CD4-positive, alpha-beta T cell (primary cell): ENCODE data around the gene LANCL2. TPM values are rescaled to one million over a fixed set of nuclear protein-coding genes. Genes with fewer than 3 reads are reported as not detected.

Experiments used
- ATAC-seq: fragments of 200-7000 bp; cut with Tn5 transposase; one replicate; pipeline ENCODE4 v1.10.0; 2022; ENCODE audit warnings: mild to moderate bottlenecking; ENCODE audit not compliant: poor library complexity
- CTCF ChIA-PET: fragments of 350-600 bp; sonication (Branson Sonifier 250); formaldehyde crosslinking; loops from one replicate; lab custom pipeline; 2021; ENCODE audit warnings: antibody characterized with exemption, inconsistent platforms; lab: Charles Lee
- POLR2A ChIA-PET: fragments of 350-600 bp; sonication (Branson Sonifier 250); formaldehyde crosslinking; loops from one replicate; lab custom pipeline; 2021; ENCODE audit warnings: antibody characterized with exemption, inconsistent platforms; lab: Charles Lee
- DNase-seq, 14 experiments: peaks; one replicate each; pipeline ENCODE4 v3.0.0-alpha.2; 2013 to 2020; ENCODE audit warnings: mixed read lengths in 2 of 14
- H3K27ac ChIP-seq, 2 donors: one replicate each; pipeline versions ENCODE4 v1.5.1 to v1.7.0; 2013; ENCODE audit warnings: low read length in 2 of 2, low read depth in 1 of 2, mild to moderate bottlenecking in 1 of 2
- H3K27me3 ChIP-seq, 2 experiments: 1 replicate in 1 of 2; 2 replicates in 1 of 2; pipeline versions ENCODE4 v1.6.1 to v1.7.0; 2013; ENCODE audit warnings: low read length in 2 of 2, control low read depth in 1 of 2, mild to moderate bottlenecking in 1 of 2, moderate library complexity in 1 of 2; ENCODE audit not compliant: insufficient read depth in 2 of 2, control insufficient read depth in 1 of 2
- H3K36me3 ChIP-seq: one replicate; pipeline ENCODE4 v1.6.1; 2013; ENCODE audit warnings: low read length, control low read depth; ENCODE audit not compliant: insufficient read depth
- H3K4me1 ChIP-seq: one replicate; pipeline ENCODE4 v1.6.1; 2013; ENCODE audit warnings: low read length, control low read depth; ENCODE audit not compliant: insufficient read depth
- H3K4me3 ChIP-seq: one replicate; pipeline ENCODE4 v1.5.1; 2013; ENCODE audit warnings: mild to moderate bottlenecking, low read length, moderate library complexity
- H3K9me3 ChIP-seq, 2 experiments: 1 replicate in 1 of 2; 2 replicates in 1 of 2; pipeline versions ENCODE4 v1.6.1 to v1.7.0; 2013; ENCODE audit warnings: low read length in 2 of 2, mild to moderate bottlenecking in 2 of 2, control low read depth in 1 of 2, moderate library complexity in 1 of 2; ENCODE audit not compliant: control insufficient read depth in 1 of 2, insufficient read depth in 1 of 2
- H3K27ac Mint-ChIP-seq: one replicate; pipeline ENCODE4 v1.8.0; 2020; ENCODE audit warnings: mixed read lengths
- H3K27me3 Mint-ChIP-seq: one replicate; pipeline ENCODE4 v1.8.0; 2021; ENCODE audit warnings: mixed read lengths
- H3K36me3 Mint-ChIP-seq: one replicate; pipeline ENCODE4 v1.8.0; 2021; ENCODE audit warnings: low read depth, mixed read lengths
- H3K4me1 Mint-ChIP-seq: one replicate; pipeline ENCODE4 v1.8.0; 2021; ENCODE audit warnings: low read depth, mixed read lengths
- H3K4me3 Mint-ChIP-seq: one replicate; pipeline ENCODE4 v1.8.0; 2020; ENCODE audit warnings: mild to moderate bottlenecking, mixed read lengths
- H3K9me3 Mint-ChIP-seq: one replicate; pipeline ENCODE4 v1.8.0; 2020; ENCODE audit warnings: mixed read lengths
- CTCF ChIP-seq: fragments of 200-600 bp; IDR thresholded peaks from one replicate; pipeline ENCODE4 v1.8.0; 2022; ENCODE audit warnings: antibody characterized with exemption, mild to moderate bottlenecking
- intact Hi-C, 2 experiments: fragments of 100-400 bp; cut with DNase I in 1 of 2; cut with micrococcal nuclease in 1 of 2; formaldehyde crosslinking; loops; one replicate each; pipeline versions ENCODE4 v1.15.1 to v1.9.0; 2023 to 2025; cut with DNase I, micrococcal nuclease
- total RNA-seq, 174 experiments: library from RNA in 2 of 174; stranded (reverse) in 2 of 174; gene quantifications; one replicate each; pipeline ENCODE4 v1.2.3 and lab custom pipeline; 2021 to 2026

LANCL2 gene
- total RNA-seq, 2 experiments from 2014 or later: 7.1 to 9.0 TPM

GRCh38 chr7:55420530-55420929 lies 55.4 kb downstream of the LANCL2 start:
- CTCF ChIA-PET: interaction anchor here (0.7 kb wide), 1 partner anchor 736 kb away, joined by 3 read pairs; no protein-coding TSS in a partner anchor

GRCh38 chr7:55423277-55423711 lies 58.2 kb downstream of the LANCL2 start:
- H3K36me3 ChIP-seq: peaks cover 12% of the 10 kb centered on the region
- Mint-ChIP-seq H3K36me3 (peaks cover 24% of the 10 kb centered on the region), H3K27ac (no peak overlapping the region), H3K4me1 (no peaks in the 10 kb centered on the region), H3K4me3 (no peak overlapping the region), H3K27me3 (no peaks in the 10 kb centered on the region), H3K9me3 (no peaks in the 10 kb centered on the region)
- no peak for DNase-seq
- no peaks in the 10 kb centered on the region for H3K9me3 ChIP-seq
- POLR2A ChIA-PET: no interaction called here
- TF ChIP-seq CTCF: no peak
- no peaks in the 10 kb centered on the region for H3K4me1 ChIP-seq
- intact Hi-C loops: no loop called here
- no peak overlapping the region for H3K4me3 ChIP-seq
- CTCF ChIA-PET: interaction anchor here (2.1 kb wide), 1 partner anchor 8 kb away, joined by 5 read pairs; no protein-coding TSS in a partner anchor
- no peak for ATAC-seq
- H3K27me3 ChIP-seq: no peaks in the 10 kb centered on the region
- H3K27ac ChIP-seq: no peak overlapping the region

More at GRCh38 chr7:55420530-55420929, 55.4 kb downstream of the LANCL2 start:
- Mint-ChIP-seq H3K27me3 (no peaks in the 10 kb centered on the region), H3K4me1 (no peaks in the 10 kb centered on the region), H3K4me3 (no peak overlapping the region), H3K36me3 (peaks cover 15% of the 10 kb centered on the region), H3K9me3 (no peaks in the 10 kb centered on the region), H3K27ac (no peak overlapping the region)
- Histone ChIP-seq H3K4me1 (no peaks in the 10 kb centered on the region), H3K27me3 (no peaks in the 10 kb centered on the region), H3K4me3 (no peak overlapping the region), H3K9me3 (no peaks in the 10 kb centered on the region), H3K36me3 (peaks cover 8% of the 10 kb centered on the region), H3K27ac (no peak overlapping the region)
- intact Hi-C loops: no loop called here
- no peak for DNase-seq
- ATAC-seq: no peak
- POLR2A ChIA-PET: no interaction called here
- no peak for TF ChIP-seq CTCF

- POLR2A ChIA-PET: no interaction called here
- Histone ChIP-seq H3K27ac (no peak overlapping the region), H3K36me3 (peaks cover 12% of the 10 kb centered on the region), H3K9me3 (no peaks in the 10 kb centered on the region), H3K27me3 (no peaks in the 10 kb centered on the region), H3K4me3 (no peak overlapping the region), H3K4me1 (no peaks in the 10 kb centered on the region)
- H3K27ac Mint-ChIP-seq: no peak overlapping the region
- H3K9me3 Mint-ChIP-seq: no peaks in the 10 kb centered on the region
- no peak for TF ChIP-seq CTCF
- peaks cover 24% of the 10 kb centered on the region for H3K36me3 Mint-ChIP-seq
- CTCF ChIA-PET: interaction anchor here (2.1 kb wide), 1 partner anchor 9 kb away, joined by 5 read pairs; no protein-coding TSS in a partner anchor
- no peaks in the 10 kb centered on the region for H3K4me1 Mint-ChIP-seq
- DNase-seq: no peak
- no peak overlapping the region for H3K4me3 Mint-ChIP-seq
- H3K27me3 Mint-ChIP-seq: no peaks in the 10 kb centered on the region
- intact Hi-C loops: no loop called here
- ATAC-seq: no peak
Observed at GRCh38 chr7:55423891-55424290, 58.8 kb downstream of the LANCL2 start.
